ENCODE results near the gene CHD1.

Gene CHD1

GRCh38 chr5:98804066-98804465, 124.7 kb downstream of the CHD1 start:
- DNase-seq = no peak
